Common myeloid progenitor, CD34-positive (primary cell): ENCODE results near the gene PROX2.
A peak's percentile ranks its signal among the peaks of the same experiment; 100 is the strongest.

Source experiments
- CTCF ChIA-PET: fragments of 350-600 bp; sonication (Branson Sonifier 250); formaldehyde crosslinking; loops from one replicate; lab custom pipeline; 2021; ENCODE audit warnings: antibody characterized with exemption; lab: Charles Lee
- POLR2A ChIA-PET: fragments of 350-600 bp; sonication (Branson Sonifier 250); formaldehyde crosslinking; loops from one replicate; lab custom pipeline; 2021; ENCODE audit warnings: antibody characterized with exemption; lab: Charles Lee
- DNase-seq, 3 donors: peaks; one replicate each; pipeline versions ENCODE4 v3.0.0 to v3.0.0-alpha.2; 2013
- H3K27ac ChIP-seq, 2 experiments: 1 replicate in 1 of 2; 2 replicates in 1 of 2; pipeline ENCODE4 v1.7.0; 2013; ENCODE audit warnings: inconsistent platforms in 2 of 2, low read length in 2 of 2, mild to moderate bottlenecking in 2 of 2, low read depth in 1 of 2, moderate library complexity in 1 of 2; ENCODE audit not compliant: severe bottlenecking in 2 of 2, insufficient read depth in 1 of 2, poor library complexity in 1 of 2
- H3K27me3 ChIP-seq, 5 experiments: replicated peaks in 2 of 5; 1 replicate in 3 of 5; 2 replicates in 2 of 5; pipeline versions ENCODE4 v1.6.1 to v1.7.0; 2013; ENCODE audit warnings: low read length in 4 of 5, mild to moderate bottlenecking in 2 of 5, moderate library complexity in 2 of 5, inconsistent platforms in 1 of 5; ENCODE audit not compliant: insufficient read depth in 5 of 5, control insufficient read depth in 4 of 5
- H3K36me3 ChIP-seq, 4 experiments: 1 replicate in 2 of 4; 2 replicates in 2 of 4; pipeline versions ENCODE4 v1.6.1 to v1.7.0; 2013; ENCODE audit warnings: low read length in 3 of 4, control low read depth in 1 of 4, mild to moderate bottlenecking in 1 of 4; ENCODE audit not compliant: control insufficient read depth in 4 of 4, insufficient read depth in 4 of 4
- H3K4me1 ChIP-seq, 4 experiments: 1 replicate in 3 of 4; 2 replicates in 1 of 4; pipeline versions ENCODE4 v1.6.1 to v1.7.1; 2013; ENCODE audit warnings: low read length in 3 of 4, mild to moderate bottlenecking in 3 of 4, control low read depth in 1 of 4, inconsistent platforms in 1 of 4, moderate library complexity in 1 of 4; ENCODE audit not compliant: control insufficient read depth in 4 of 4, insufficient read depth in 4 of 4; ENCODE audit errors: control extremely low read depth in 1 of 4
- H3K4me3 ChIP-seq, 7 experiments: 1 replicate in 4 of 7; 2 replicates in 3 of 7; pipeline versions ENCODE4 v1.5.1 to v1.7.0; 2013; ENCODE audit warnings: mild to moderate bottlenecking in 7 of 7, low read length in 6 of 7, moderate library complexity in 6 of 7, inconsistent platforms in 2 of 7, low read depth in 2 of 7, control low read depth in 1 of 7; ENCODE audit not compliant: insufficient read depth in 4 of 7, control insufficient read depth in 1 of 7; ENCODE audit errors: extremely low read depth in 1 of 7
- H3K9me3 ChIP-seq, 5 experiments: 1 replicate in 4 of 5; 2 replicates in 1 of 5; pipeline versions ENCODE4 v1.6.1 to v1.7.1; 2013; ENCODE audit warnings: low read length in 4 of 5, mild to moderate bottlenecking in 2 of 5, inconsistent platforms in 1 of 5, low read depth in 1 of 5, moderate library complexity in 1 of 5; ENCODE audit not compliant: control insufficient read depth in 4 of 5, insufficient read depth in 2 of 5; ENCODE audit errors: control extremely low read depth in 1 of 5
- WGBS: methylation state at CpG from one replicate; pipeline ENCODE4 v1.1.5; 2013; ENCODE audit not compliant: insufficient coverage; 5-methylcytosine and 5-hydroxymethylcytosine counted together

PROX2 gene

DNA sequence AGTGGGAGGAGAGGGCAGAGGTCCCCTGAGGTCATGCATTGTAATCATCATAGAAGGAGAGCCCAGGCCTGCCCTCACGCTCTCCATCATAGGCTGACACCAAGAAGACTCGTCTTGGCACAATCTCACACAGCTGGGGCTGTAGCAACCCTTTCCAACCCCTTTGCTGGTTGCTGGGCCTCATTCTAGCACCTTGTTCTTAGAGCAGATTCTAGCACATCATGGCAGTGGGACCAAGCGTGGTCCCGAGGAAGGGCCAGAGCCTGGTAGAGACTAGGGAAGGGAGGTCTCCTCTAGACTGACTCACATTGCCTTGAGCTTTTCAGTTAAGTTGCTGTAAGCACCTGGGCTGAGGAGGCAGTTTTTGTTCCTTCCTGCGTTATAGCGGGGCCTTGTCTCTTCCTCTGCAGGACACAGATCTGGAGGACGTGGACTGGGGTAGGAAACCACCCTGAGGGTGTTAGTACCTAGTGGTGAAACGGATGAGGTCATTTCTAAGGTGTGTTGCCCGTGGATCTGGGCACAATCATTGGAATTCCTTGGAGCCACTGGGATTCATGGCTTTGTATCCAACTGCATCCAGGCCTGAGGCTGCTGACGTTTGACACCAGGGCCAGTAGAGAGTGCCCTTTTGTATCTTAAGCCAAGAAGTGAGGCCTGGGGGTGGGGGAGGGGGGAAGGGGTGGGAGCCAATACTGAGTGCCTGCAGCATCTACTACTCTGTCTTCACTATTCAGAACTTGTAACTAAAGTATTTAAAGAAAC, 27.2 kb upstream of the PROX2 start:
- DNase-seq, result no peak
- Histone ChIP-seq H3K4me1 (peaks cover 0 to 23% (median 17%) of the 10 kb centered on the region in 4 experiments), H3K4me3 (no peak overlapping the region), H3K27me3 (no peaks in the 10 kb centered on the region), H3K27ac (no peak overlapping the region), H3K9me3 (no peaks in the 10 kb centered on the region), H3K36me3 (peaks cover 23 to 72% (median 51%) of the 10 kb centered on the region in 4 experiments)
- ChIA-PET POLR2A (no interaction called here), CTCF (interaction anchor here (1.4 to 16.7 kb wide), 4 partner anchors 10 to 44 kb away, joined by 3 to 281 read pairs (median 7); partner anchors contain the start of gene DLST)
- 91% methylated on average over 6 of the region's 10 CpGs for WGBS

DNA sequence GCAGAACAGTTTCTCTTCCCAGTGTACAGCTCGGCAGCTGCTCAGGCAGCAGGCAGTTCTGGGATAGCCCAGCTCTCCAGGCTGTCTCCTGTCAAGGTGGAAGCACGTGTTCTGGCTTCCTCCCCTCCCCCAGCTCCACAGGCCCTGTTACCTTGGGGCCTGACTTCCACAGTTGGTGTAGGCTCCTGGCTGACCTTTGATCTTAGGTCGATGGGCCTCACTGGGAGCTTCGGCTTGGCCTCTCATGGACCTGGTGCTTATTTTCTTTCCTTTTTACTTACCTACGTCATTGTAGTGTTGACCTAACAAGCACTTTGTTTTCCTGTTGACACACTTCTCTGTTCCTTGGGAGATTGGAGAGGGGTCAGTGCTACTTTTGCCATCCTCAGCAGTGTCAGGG, 22.7 kb upstream of the PROX2 start:
- DNase-seq, result no peak
- H3K4me3 ChIP-seq, result no peak overlapping the region
- ChIA-PET POLR2A (no interaction called here), CTCF (interaction anchor here (0.8 to 16.7 kb wide), 8 partner anchors 10 to 190 kb away, joined by 3 to 281 read pairs (median 3); partner anchors contain the start of genes PROX2 and RPS6KL1)
- H3K4me1 ChIP-seq, result peaks cover 0 to 8% (median 7%) of the 10 kb centered on the region in 4 experiments
- WGBS, result 98% methylated on average over 4 of the region's 5 CpGs
- H3K9me3 ChIP-seq, result no peaks in the 10 kb centered on the region
- peaks cover 34 to 94% (median 78%) of the 10 kb centered on the region in 4 experiments for H3K36me3 ChIP-seq
- H3K27me3 ChIP-seq, result no peaks in the 10 kb centered on the region
- no peak overlapping the region for H3K27ac ChIP-seq

DNA sequence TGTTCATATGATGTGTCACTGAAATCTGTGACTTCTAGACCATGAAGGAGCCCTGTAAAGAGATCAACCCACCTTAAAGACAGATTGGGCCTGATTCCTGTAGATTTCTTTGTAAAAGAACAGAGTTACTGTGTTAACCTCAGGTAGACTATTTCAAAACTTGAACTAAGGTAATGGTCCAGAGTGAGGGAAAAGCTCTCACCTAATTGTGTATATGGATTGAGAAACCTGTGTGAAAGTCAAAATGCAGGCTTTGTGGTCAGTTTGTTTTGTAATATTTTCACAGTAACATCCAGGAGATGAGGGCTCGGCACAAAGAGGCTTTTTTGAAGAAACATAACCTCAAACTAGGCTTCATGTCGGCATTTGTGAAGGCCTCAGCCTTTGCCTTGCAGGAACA, 22.1 kb upstream of the PROX2 start:
- H3K36me3 ChIP-seq, result peaks cover 34 to 94% (median 80%) of the 10 kb centered on the region in 4 experiments
- 88% methylated on average over 2 of the region's 2 CpGs for WGBS
- no peak overlapping the region for H3K27ac ChIP-seq
- H3K4me1 ChIP-seq, result peaks cover 0 to 14% (median 13%) of the 10 kb centered on the region in 4 experiments
- ChIA-PET CTCF (interaction anchor here (0.8 to 16.7 kb wide), 8 partner anchors 9 to 190 kb away, joined by 3 to 281 read pairs (median 6); partner anchors contain the start of gene RPS6KL1), POLR2A (no interaction called here)
- DNase-seq, result no peak
- H3K27me3 ChIP-seq, result no peaks in the 10 kb centered on the region
- H3K4me3 ChIP-seq, result no peak overlapping the region
- H3K9me3 ChIP-seq, result no peaks in the 10 kb centered on the region

DNA sequence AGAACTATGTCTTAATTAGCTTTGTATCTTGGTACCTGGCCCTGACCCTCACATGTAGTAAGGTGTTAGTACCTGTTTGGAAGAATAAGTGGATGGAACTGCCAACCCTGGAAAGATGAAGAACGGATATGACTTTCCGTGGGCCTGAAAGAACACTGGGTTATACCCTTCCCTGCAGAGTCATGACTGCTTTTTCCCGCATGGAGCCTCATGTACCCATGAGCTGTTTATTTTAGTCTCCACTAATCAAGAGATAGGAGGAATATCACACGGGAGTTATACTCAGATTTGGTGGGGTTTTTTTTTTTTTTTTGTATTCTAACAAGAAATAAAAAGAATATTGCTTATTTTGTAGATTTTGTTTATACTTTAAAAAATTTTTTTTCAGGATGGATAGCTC, 21.7 kb upstream of the PROX2 start:
- Histone ChIP-seq H3K36me3 (peaks cover 36 to 94% (median 80%) of the 10 kb centered on the region in 4 experiments), H3K4me3 (no peak overlapping the region), H3K9me3 (no peaks in the 10 kb centered on the region), H3K4me1 (peaks cover 0 to 18% (median 18%) of the 10 kb centered on the region in 4 experiments), H3K27ac (no peak overlapping the region), H3K27me3 (no peaks in the 10 kb centered on the region)
- DNase-seq, result no peak
- ChIA-PET POLR2A (no interaction called here), CTCF (interaction anchor here (0.8 to 16.7 kb wide), 8 partner anchors 9 to 191 kb away, joined by 3 to 281 read pairs (median 6); partner anchors contain the start of gene RPS6KL1)
- WGBS, result 100% methylated on average over 2 of the region's 4 CpGs

DNA sequence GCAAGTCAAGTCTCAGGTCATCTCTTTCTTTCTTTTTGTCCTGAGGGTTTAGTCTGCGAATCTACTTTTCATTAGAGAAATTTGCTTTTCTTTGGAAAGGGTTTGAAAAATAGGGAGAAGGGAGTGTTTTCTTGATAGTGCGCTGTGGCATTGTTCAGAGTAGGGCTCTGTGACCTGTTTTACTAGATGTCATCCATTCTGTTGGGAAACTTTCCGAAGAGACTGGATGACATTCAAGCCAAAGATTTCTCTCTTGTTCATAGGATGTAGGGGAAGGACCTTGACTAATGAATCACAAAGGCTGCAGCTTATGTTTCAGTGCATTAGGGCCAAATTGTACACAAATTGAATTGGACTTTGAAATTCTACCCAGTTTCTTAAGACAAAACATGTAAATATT, 20.5 kb upstream of the PROX2 start:
- no peaks in the 10 kb centered on the region for H3K27me3 ChIP-seq
- H3K4me1 ChIP-seq, result peaks cover 0 to 29% (median 24%) of the 10 kb centered on the region in 4 experiments
- WGBS, result 100% methylated on average over 2 of the region's 3 CpGs
- CTCF ChIA-PET, result interaction anchor here (1.5 to 16.7 kb wide), 4 partner anchors 12 to 38 kb away, joined by 4 to 281 read pairs (median 76); no protein-coding TSS in a partner anchor
- H3K27ac ChIP-seq, result no peak overlapping the region
- no peak for DNase-seq
- no peak overlapping the region for H3K4me3 ChIP-seq
- H3K36me3 ChIP-seq, result peaks cover 37 to 95% (median 76%) of the 10 kb centered on the region in 4 experiments
- POLR2A ChIA-PET, result no interaction called here
- H3K9me3 ChIP-seq, result no peaks in the 10 kb centered on the region

DNA sequence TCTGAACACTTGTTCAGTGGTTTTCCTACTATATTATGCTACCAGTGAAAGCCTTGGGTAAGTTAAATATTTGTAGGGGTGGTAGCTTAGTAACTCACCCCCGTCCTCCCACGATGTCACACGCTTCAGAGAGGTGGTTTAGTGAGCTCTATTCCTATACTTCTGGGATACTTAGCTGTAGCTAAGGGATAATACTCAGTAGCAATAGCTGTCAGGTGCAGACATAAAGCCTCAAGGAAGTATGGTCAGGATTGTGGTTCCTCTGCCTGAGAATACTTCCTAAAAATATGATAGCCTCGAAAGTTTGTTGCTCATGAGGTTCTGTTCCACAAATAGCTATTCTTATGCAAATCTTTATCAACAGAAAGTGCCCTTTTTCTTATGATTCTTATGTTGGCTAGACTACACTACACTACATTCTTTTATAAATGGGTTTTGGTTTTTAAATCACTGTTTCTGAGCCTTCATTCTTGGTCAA, 17.7 kb upstream of the PROX2 start:
- ChIA-PET CTCF (interaction anchor here (0.5 to 16.7 kb wide), 14 partner anchors 8 to 1823 kb away, joined by 3 to 281 read pairs (median 5); partner anchors contain the start of genes DLST and PROX2), POLR2A (interaction anchor here (1.1 to 1.8 kb wide), 4 partner anchors 11 to 31 kb away, joined by 4 to 6 read pairs (median 5); no protein-coding TSS in a partner anchor)
- H3K27me3 ChIP-seq, result no peaks in the 10 kb centered on the region
- peak overlapping the region in 1 of 2 experiments; percentile 16 for H3K27ac ChIP-seq
- peaks cover 0 to 29% (median 26%) of the 10 kb centered on the region in 4 experiments for H3K4me1 ChIP-seq
- WGBS, result 13% methylated on average over 3 of the region's 4 CpGs
- no peak overlapping the region for H3K4me3 ChIP-seq
- H3K9me3 ChIP-seq, result no peaks in the 10 kb centered on the region
- DNase-seq, result peak in 2 of 3 donors; percentile 62 to 64
- H3K36me3 ChIP-seq, result peaks cover 32 to 91% (median 66%) of the 10 kb centered on the region in 4 experiments
